ENCODE measurements around the gene RYR3. TPM values are rescaled to one million over a fixed set of nuclear protein-coding genes. Genes with fewer than 3 reads are reported as not detected.
"Not testable (repeated sequence)": the region's sequence is repeated elsewhere in the genome, so short reads cannot be mapped to it uniquely, and the experiment has no call there.

Gene RYR3
- total RNA-seq, 1 experiment from 2014 or later = not detected

GRCh38 chr15:33586786-33587697 lies 276.3 kb downstream of the RYR3 start:
- no peak overlapping the region for H3K27ac ChIP-seq (ENCODE audit: low read depth, low read length, poor library complexity, severe bottlenecking)
- intact Hi-C loops (cut with micrococcal nuclease; ENCODE audit: unreplicated experiment) = no loop called here
- peaks cover 12% of the 10 kb centered on the region for H3K27me3 ChIP-seq (replicated peaks; ENCODE audit: insufficient read depth, low read depth, low read length, poor library complexity)
- DNase-seq (ENCODE audit: low spot score) = no peak
- no TSS peak for BruUV-seq (replicated peaks)
- H3K4me1 ChIP-seq (ENCODE audit: insufficient read depth, low read length, poor library complexity, severe bottlenecking) = no peaks in the 10 kb centered on the region
- no peak overlapping the region for H3K4me3 ChIP-seq (ENCODE audit: low read depth, low read length, poor library complexity, severe bottlenecking)
- no peaks in the 10 kb centered on the region for H3K36me3 ChIP-seq (ENCODE audit: insufficient read depth, low read length, poor library complexity, severe bottlenecking)
- TF ChIP-seq CTCF (conservative IDR thresholded peaks at IDR 0.05; ENCODE audit: low read depth, low read length) = no peak
- TF ChIP-seq EZH2 (IDR thresholded peaks at IDR 0.05; ENCODE audit: borderline replicate concordance, low read depth, low read length, poor library complexity, severe bottlenecking) = no peak
- ChIA-PET CTCF (no interaction called here), POLR2A (ENCODE audit: low non-redundant PET) (no interaction called here)
- H3K9me3 ChIP-seq (ENCODE audit: low read depth, low read length, poor library complexity, severe bottlenecking) = no peaks in the 10 kb centered on the region

DNA sequence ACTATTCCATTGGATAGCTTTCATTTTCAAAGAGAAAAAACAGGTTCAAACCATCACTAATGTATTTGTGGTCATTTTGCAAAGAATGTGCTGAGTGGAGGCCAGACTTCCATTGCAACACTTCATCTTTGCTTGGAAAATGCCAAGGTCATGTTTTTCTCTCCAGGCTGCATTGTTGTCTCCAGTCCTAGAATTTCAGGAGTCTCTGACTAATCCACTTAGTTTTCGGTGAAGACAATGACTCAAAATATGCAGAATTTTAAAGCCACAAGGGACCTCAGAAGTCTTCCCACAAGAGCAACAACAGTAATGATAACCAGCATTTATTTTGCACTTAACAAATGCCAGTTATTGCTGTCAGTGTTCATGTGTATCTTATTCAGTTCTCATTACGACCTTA lies 277.0 kb downstream of the RYR3 start:
- ChIA-PET POLR2A (ENCODE audit: low non-redundant PET) (no interaction called here), CTCF (no interaction called here)
- Histone ChIP-seq H3K27ac (ENCODE audit: low read depth, low read length, poor library complexity, severe bottlenecking) (no peak overlapping the region), H3K9me3 (ENCODE audit: low read depth, low read length, poor library complexity, severe bottlenecking) (no peaks in the 10 kb centered on the region), H3K4me3 (ENCODE audit: low read depth, low read length, poor library complexity, severe bottlenecking) (no peak overlapping the region), H3K27me3 (replicated peaks; ENCODE audit: insufficient read depth, low read depth, low read length, poor library complexity) (peaks cover 12% of the 10 kb centered on the region), H3K4me1 (ENCODE audit: insufficient read depth, low read length, poor library complexity, severe bottlenecking) (no peaks in the 10 kb centered on the region), H3K36me3 (ENCODE audit: insufficient read depth, low read length, poor library complexity, severe bottlenecking) (no peaks in the 10 kb centered on the region)
- no TSS peak for BruUV-seq (replicated peaks)
- TF ChIP-seq CTCF (conservative IDR thresholded peaks at IDR 0.05; ENCODE audit: low read depth, low read length) (no peak), EZH2 (IDR thresholded peaks at IDR 0.05; ENCODE audit: borderline replicate concordance, low read depth, low read length, poor library complexity, severe bottlenecking) (no peak)
- no peak for DNase-seq (ENCODE audit: low spot score)
- intact Hi-C loops (cut with micrococcal nuclease; ENCODE audit: unreplicated experiment) = no loop called here

DNA sequence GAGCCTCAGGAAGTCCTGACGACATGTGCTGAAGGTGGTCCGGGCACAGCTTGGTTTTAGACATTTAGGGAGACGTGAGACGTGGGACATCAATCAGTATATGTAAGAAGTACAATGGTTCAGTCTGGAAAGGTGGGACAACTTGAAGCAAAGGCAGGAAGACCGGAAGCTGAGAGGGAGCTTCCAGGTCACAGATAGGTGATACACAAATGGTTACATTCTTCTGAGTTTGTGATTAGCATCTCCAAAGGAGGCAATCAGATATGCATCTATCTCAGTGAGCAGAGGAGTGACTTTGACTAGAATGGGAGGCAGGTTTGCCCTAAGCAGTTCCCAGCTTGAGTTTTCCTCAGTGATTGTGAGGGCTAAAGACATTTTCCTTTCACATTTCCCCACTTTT lies 282.1 kb downstream of the RYR3 start:
- TF ChIP-seq CTCF (conservative IDR thresholded peaks at IDR 0.05; ENCODE audit: low read depth, low read length) = no peak
- no peak for TF ChIP-seq EZH2 (IDR thresholded peaks at IDR 0.05; ENCODE audit: borderline replicate concordance, low read depth, low read length, poor library complexity, severe bottlenecking)
- no peaks in the 10 kb centered on the region for H3K9me3 ChIP-seq (ENCODE audit: low read depth, low read length, poor library complexity, severe bottlenecking)
- intact Hi-C loops (cut with micrococcal nuclease; ENCODE audit: unreplicated experiment) = no loop called here
- no peaks in the 10 kb centered on the region for H3K4me1 ChIP-seq (ENCODE audit: insufficient read depth, low read length, poor library complexity, severe bottlenecking)
- BruUV-seq (replicated peaks) = no TSS peak
- POLR2A ChIA-PET (ENCODE audit: low non-redundant PET) = no interaction called here
- H3K27ac ChIP-seq (ENCODE audit: low read depth, low read length, poor library complexity, severe bottlenecking) = no peak overlapping the region
- no peak overlapping the region for H3K4me3 ChIP-seq (ENCODE audit: low read depth, low read length, poor library complexity, severe bottlenecking)
- DNase-seq (ENCODE audit: low spot score) = no peak
- CTCF ChIA-PET = no interaction called here
- H3K36me3 ChIP-seq (ENCODE audit: insufficient read depth, low read length, poor library complexity, severe bottlenecking) = no peaks in the 10 kb centered on the region
- H3K27me3 ChIP-seq (replicated peaks; ENCODE audit: insufficient read depth, low read depth, low read length, poor library complexity) = peaks cover 12% of the 10 kb centered on the region

DNA sequence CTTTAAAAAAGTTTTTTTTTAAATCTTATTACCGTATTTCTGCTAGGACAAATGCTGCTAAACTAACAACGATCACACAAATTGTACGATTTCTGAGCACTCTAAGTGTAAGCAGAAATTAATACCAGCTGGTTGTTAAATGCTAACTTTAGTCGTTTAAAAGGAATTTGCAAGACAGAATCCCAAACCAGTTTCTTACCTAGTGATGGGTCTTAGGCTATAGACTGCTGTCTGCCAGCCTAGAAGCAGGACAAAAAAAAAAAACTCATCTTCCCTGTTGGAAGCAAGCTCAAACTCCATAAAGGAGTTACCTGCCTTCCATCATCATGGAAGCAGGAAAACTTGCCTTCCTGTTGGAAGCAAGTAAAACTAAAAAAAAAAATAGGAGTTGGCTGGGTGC lies 287.6 kb downstream of the RYR3 start:
- H3K9me3 ChIP-seq (ENCODE audit: low read depth, low read length, poor library complexity, severe bottlenecking); H3K27me3 ChIP-seq (replicated peaks; ENCODE audit: insufficient read depth, low read depth, low read length, poor library complexity); H3K4me3 ChIP-seq (ENCODE audit: low read depth, low read length, poor library complexity, severe bottlenecking); intact Hi-C loops (cut with micrococcal nuclease; ENCODE audit: unreplicated experiment); BruUV-seq (replicated peaks); H3K4me1 ChIP-seq (ENCODE audit: insufficient read depth, low read length, poor library complexity, severe bottlenecking); POLR2A ChIA-PET (ENCODE audit: low non-redundant PET); DNase-seq (ENCODE audit: low spot score); H3K27ac ChIP-seq (ENCODE audit: low read depth, low read length, poor library complexity, severe bottlenecking); H3K36me3 ChIP-seq (ENCODE audit: insufficient read depth, low read length, poor library complexity, severe bottlenecking): not testable (repeated sequence)
- CTCF ChIA-PET = interaction anchor here (0.7 kb wide), 1 partner anchor 365 kb away, joined by 3 read pairs; no protein-coding TSS in a partner anchor

All from A673 (cell line).